Liver (tissue), 3 donors: ENCODE measurements around the gene THBD.

Source experiments
- EGR1 ChIP-seq, 2 donors: IDR thresholded peaks; 2 replicates each; pipeline ENCODE4 v1.6.1; 2016 to 2018; ENCODE audit warnings: antibody characterized with exemption in 2 of 2, low read depth in 2 of 2
- FOXA1 ChIP-seq: IDR thresholded peaks from 2 replicates; pipeline ENCODE4 v1.6.1; 2016; ENCODE audit warnings: antibody characterized with exemption
- GABPA ChIP-seq, 2 donors: IDR thresholded peaks in 1 of 2; conservative IDR thresholded peaks in 1 of 2; 2 replicates each; pipeline ENCODE4 v1.6.1; 2016; ENCODE audit warnings: antibody characterized with exemption in 2 of 2, mild to moderate bottlenecking in 1 of 2, moderate library complexity in 1 of 2
- HNF4A ChIP-seq, 2 donors: conservative IDR thresholded peaks; 2 replicates each; pipeline ENCODE4 v1.6.1; 2016; ENCODE audit warnings: antibody characterized with exemption in 2 of 2, mild to moderate bottlenecking in 2 of 2
- JUND ChIP-seq, 2 donors: IDR thresholded peaks; 2 replicates each; pipeline ENCODE4 v1.6.1; 2016; ENCODE audit warnings: antibody characterized with exemption in 2 of 2
- MAX ChIP-seq: IDR thresholded peaks from 2 replicates; pipeline ENCODE4 v1.6.1; 2016; ENCODE audit warnings: antibody characterized with exemption
- RAD21 ChIP-seq, 2 donors: IDR thresholded peaks; 2 replicates each; pipeline ENCODE4 v1.6.1; 2016; ENCODE audit warnings: antibody characterized with exemption in 2 of 2, mild to moderate bottlenecking in 2 of 2
- REST ChIP-seq: IDR thresholded peaks from 2 replicates; pipeline ENCODE4 v1.6.1; 2016; ENCODE audit warnings: antibody characterized with exemption, mild to moderate bottlenecking
- RXRA ChIP-seq, 2 donors: IDR thresholded peaks; 2 replicates each; pipeline ENCODE4 v1.6.1; 2017 to 2018; ENCODE audit warnings: antibody characterized with exemption in 2 of 2, mild to moderate bottlenecking in 1 of 2
- YY1 ChIP-seq: IDR thresholded peaks from 2 replicates; pipeline ENCODE4 v1.6.1; 2016; ENCODE audit warnings: antibody characterized with exemption, mild to moderate bottlenecking
- TF ChIP-seq, protein P1 (sequence below): fragments of 150-350 bp; IDR thresholded peaks from 2 replicates; pipeline ENCODE4 v1.5.1; 2017; ENCODE audit warnings: improper control_type of control experiment, low read depth, low read length; ENCODE audit not compliant: missing input control
- TF ChIP-seq, protein P2 (sequence below): IDR thresholded peaks from 2 replicates; pipeline ENCODE4 v1.6.1; 2016; ENCODE audit warnings: antibody characterized with exemption
- donor health status: healthy.
- donor health status: healthy.

- TF ChIP-seq, protein P1, sequence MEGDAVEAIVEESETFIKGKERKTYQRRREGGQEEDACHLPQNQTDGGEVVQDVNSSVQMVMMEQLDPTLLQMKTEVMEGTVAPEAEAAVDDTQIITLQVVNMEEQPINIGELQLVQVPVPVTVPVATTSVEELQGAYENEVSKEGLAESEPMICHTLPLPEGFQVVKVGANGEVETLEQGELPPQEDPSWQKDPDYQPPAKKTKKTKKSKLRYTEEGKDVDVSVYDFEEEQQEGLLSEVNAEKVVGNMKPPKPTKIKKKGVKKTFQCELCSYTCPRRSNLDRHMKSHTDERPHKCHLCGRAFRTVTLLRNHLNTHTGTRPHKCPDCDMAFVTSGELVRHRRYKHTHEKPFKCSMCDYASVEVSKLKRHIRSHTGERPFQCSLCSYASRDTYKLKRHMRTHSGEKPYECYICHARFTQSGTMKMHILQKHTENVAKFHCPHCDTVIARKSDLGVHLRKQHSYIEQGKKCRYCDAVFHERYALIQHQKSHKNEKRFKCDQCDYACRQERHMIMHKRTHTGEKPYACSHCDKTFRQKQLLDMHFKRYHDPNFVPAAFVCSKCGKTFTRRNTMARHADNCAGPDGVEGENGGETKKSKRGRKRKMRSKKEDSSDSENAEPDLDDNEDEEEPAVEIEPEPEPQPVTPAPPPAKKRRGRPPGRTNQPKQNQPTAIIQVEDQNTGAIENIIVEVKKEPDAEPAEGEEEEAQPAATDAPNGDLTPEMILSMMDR: no peak
- TF ChIP-seq REST (no peak), MAX (no peak), YY1 (no peak), GABPA (IDR thresholded peaks at IDR 0.05 in 1 of 2, conservative IDR thresholded peaks at IDR 0.05 in 1 of 2) (no peak), JUND (IDR thresholded peaks at IDR 0.05) (no peak), RAD21 (IDR thresholded peaks at IDR 0.05) (no peak), RXRA (IDR thresholded peaks at IDR 0.05) (no peak), FOXA1 (no peak), HNF4A (conservative IDR thresholded peaks at IDR 0.05) (no peak), EGR1 (IDR thresholded peaks at IDR 0.05; ENCODE audit: low read depth in 2 of 2) (no peak)
- TF ChIP-seq, protein P2, sequence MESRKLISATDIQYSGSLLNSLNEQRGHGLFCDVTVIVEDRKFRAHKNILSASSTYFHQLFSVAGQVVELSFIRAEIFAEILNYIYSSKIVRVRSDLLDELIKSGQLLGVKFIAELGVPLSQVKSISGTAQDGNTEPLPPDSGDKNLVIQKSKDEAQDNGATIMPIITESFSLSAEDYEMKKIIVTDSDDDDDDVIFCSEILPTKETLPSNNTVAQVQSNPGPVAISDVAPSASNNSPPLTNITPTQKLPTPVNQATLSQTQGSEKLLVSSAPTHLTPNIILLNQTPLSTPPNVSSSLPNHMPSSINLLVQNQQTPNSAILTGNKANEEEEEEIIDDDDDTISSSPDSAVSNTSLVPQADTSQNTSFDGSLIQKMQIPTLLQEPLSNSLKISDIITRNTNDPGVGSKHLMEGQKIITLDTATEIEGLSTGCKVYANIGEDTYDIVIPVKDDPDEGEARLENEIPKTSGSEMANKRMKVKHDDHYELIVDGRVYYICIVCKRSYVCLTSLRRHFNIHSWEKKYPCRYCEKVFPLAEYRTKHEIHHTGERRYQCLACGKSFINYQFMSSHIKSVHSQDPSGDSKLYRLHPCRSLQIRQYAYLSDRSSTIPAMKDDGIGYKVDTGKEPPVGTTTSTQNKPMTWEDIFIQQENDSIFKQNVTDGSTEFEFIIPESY: no peak
These were observed 10.2 kb downstream of the THBD start for GRCh38 chr20:23039136-23039875.
